ENCODE measurements around the gene C11orf87.

C11orf87 gene

DNA sequence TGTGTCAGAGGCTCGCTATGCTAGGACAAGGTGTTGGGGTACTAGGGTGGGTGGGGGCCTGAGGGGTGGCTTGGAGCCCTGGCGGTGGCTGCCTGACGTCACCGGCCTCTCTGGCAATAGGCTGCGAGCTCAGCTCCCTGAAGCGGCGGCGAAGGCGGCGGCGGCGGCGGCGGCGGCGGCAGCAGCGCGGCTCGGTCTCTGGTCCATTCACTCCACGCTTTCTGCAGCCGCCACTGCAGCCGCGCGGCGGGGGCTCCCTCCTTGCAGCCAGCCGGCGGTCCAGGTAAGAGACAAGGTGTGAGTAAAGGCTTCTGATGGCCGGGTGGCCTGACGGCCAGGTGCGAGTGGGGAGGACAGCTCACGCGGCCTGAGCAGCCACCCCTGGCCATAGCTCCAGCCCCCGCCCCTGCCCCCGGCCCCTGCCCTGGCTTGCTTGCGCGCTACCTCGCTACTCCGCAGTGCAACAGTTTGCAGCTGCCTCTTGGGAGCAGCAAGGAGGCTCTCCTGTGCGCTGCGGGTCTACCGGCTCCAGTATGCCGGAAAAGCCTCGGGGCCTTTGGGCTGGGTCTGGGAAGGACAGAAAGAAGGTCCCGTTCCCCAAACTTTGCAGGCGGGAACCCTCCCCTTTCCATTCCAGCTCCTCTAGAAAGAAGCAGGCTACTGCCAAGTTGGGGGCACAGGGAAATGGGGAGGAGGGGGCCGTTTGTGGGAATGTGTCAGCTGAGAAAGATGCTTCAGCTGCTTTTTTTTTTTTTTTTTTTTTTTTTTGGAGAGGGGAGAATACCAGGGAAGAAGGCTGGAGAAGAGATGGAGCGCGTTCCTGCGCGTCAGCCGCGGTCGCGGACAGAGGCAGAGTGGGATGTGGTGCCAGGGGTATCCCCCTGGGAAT is at the start of gene C11orf87:
C11orf87 (plus strand) TSS at position 210 of the 889 bp plus-strand sequence. CDS start 1,444 bp downstream, outside the sequence.
- no peak for DNase-seq (ENCODE audit: low spot score)

DNA sequence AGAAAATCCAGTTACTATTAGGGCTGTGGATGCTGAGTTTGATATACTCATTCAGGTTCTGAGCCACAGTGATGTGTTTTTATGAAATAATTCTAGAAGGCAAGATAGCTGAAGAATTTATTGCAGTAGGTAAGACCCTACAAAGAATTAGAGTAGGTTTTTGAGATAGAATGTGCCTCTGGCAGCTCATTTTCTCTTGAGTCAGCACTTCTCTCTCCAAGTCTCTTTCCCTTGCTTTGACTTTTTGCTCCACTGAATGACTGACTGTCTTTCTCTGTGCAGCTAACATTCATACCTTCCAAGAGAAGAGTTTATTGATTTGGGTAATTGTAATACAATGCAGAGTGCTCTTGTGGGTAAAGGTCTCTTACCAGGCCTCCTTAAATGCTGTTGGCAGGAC is 48.0 kb upstream of the C11orf87 start:
- DNase-seq (ENCODE audit: low spot score) = no peak

DNA sequence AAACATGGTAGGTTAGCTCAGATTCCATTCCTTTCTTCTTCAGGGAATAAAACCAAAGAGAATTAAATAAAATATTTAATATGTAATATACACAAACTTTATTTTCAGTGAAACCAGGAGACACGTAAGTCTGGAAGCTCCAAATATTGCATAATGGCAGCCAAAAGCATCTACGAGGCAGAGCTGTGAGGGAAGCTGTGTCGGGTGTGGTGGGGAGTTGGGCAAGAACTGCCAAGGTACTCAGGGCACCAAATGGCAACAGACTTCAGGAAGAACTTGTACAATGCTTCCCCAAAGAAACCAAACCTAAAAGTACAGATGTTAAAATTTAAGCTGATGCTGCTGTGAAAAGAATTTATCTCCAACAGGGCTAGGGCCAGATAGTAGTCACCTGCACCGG is 47.5 kb upstream of the C11orf87 start:
- no peak for DNase-seq (ENCODE audit: low spot score)

GRCh38 chr11:109377039-109377742 is 44.8 kb upstream of the C11orf87 start:
- no peak for DNase-seq (ENCODE audit: low spot score)

GRCh38 chr11:109378034-109378433 is 44.0 kb upstream of the C11orf87 start:
- DNase-seq (ENCODE audit: low spot score) = no peak

DNA sequence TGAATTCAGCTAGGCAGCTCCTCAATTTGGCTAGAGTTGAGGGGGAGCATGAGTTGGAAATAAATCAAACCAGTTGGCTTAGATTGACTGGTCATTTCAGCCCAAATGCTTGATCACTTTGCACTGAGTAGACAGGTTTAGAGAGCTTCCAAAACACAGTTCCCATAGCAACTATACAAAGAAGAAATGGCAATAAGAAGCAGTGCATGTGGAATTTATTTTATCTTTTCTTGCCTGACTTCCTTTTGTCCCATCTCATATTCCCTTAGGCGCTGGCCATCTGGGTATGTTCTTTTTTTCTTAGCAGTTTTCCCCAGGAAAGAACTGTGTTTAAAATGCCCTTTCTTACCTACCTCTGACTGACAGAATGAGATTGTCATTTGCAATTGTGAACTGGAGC is 38.7 kb upstream of the C11orf87 start:
- DNase-seq (ENCODE audit: low spot score) = no peak

- DNase-seq (ENCODE audit: low spot score) = no peak
These were observed 37.1 kb upstream of the C11orf87 start for GRCh38 chr11:109384873-109385272.

GRCh38 chr11:109388982-109389381 is 33.0 kb upstream of the C11orf87 start:
- no peak for DNase-seq (ENCODE audit: low spot score)

DNA sequence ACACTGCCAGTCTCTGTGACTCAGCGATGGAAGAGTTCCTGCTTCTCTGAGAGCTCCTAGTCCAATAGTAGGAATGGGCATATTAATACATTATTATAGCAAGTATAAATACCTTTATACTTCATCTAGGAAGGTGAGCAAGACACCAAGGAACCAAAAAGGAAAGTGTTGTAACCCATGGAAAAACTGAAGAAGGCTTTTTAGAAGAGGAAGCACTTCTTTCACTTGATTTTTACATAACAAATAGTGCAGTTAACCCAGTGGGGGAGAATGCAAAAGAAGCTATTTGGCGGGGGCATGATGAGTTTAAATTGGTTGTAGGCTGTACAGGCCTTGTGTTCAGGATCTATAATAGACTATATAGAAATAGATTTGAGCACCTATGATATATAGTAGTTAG is 31.2 kb upstream of the C11orf87 start:
- no peak for DNase-seq (ENCODE audit: low spot score)

DNA sequence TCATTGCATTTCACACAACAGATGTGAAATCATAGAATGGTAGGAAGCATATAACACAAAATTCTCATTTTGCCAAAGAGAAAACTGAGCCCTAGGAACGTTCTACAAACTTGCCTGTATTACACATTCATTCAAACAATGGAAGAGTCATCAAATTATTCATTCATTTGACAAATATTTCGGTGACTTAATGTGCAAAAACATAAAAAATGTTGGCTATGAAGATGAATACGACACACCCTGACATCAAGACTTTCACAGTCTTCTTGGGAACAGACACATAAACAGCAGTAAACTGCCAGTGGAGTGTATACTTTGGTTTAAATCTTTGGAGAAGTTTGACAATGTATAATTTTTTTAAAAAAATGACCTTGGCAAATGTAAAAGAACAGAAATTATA is 20.4 kb upstream of the C11orf87 start:
- DNase-seq (ENCODE audit: low spot score) = no peak

GRCh38 chr11:109405671-109406070 is 16.3 kb upstream of the C11orf87 start:
- no peak for DNase-seq (ENCODE audit: low spot score)

DNA sequence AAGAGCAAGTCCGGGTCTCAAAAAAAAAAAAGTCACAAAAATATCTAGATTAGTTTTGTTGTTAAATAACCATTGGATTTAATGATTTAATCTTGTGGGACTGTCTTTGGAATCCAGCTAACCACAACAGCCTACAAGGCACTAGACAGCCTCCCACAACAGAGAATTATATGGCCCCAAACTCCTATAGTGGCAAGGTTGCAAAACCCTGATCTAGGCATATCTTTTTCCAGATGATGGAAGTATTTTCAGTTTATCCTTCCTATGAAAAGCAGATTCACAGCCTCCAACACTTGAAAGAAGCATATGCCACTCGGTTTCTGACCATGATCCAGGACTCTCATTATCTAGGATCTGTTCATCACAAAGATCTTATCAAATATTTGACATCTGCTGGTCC is 5.4 kb upstream of the C11orf87 start:
- DNase-seq (ENCODE audit: low spot score) = no peak

DNA sequence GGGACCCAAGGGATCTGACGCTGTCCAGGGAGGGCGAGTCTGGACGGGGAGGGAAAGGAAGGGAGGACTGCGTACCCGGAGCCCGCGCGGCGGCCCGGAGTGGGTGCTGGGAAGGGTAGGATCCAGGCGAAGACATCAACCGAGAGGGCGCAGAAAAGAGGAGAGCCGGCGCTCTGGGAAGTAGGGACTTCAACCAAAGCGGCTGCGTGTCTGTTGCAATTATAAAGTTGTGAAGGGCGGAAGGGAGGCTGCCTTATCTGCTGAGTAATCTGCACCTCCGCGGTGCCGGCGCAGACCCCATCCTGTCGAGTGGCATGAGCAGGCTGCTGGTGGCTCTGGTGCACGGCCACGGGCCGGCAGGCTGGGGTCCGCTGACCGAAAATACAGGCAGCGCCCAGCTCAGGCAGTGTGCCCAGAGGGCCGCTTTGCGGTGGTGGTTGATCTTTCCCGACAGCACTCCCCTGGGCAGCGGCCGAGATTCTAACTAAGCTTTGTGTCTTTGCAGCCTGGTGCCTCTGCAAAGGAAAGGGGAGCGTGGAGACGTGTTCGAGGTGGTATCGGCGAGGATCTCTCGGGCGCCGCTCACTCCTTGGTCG is 978 bp downstream of the C11orf87 start:
- DNase-seq (ENCODE audit: low spot score) = no peak

- no peak for DNase-seq (ENCODE audit: low spot score)
These were observed 1.6 kb downstream of the C11orf87 start for GRCh38 chr11:109423466-109424190.

- DNase-seq (ENCODE audit: low spot score) = no peak
These were observed 2.9 kb downstream of the C11orf87 start for GRCh38 chr11:109424901-109425300.

- DNase-seq (ENCODE audit: low spot score) = no peak
These were observed 3.6 kb downstream of the C11orf87 start for GRCh38 chr11:109425554-109425953.

DNA sequence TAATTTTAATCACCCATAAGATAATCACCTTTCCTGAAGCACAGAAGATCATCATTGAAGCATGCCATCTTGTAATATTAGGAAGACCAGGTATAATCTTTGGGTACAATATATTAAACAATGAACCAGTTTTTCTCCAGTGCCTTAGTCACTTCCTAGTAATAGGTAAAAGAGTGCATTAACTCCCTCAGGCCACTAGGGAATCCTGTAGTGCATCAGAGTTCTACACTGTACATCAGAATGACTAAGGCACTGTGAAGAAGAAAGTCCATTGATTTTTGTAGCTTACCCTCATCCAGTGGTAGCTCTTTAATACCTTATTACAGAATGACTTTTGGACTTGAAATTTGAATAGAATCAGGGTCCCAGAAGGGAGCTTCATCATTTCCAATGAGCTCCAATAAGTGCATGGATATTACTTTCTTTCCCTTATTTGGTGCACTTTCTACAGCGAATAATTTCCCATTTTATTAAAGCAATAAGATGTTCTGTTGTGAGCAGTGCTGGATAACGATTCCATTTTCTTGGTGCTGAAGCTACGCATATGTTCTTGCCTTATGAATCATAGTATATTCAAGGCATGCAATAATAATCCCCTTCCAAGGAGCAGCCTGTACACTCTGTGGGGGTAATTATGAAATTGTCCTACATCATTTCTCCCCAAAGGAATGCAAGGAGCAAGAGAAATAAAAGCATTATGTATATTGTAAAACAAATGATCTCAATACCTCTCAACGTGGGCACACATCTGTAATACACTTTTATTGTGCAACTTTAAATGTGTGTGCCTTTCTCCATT is 4.7 kb downstream of the C11orf87 start:
- DNase-seq (ENCODE audit: low spot score) = no peak

GRCh38 chr11:109432105-109432504 is 10.1 kb downstream of the C11orf87 start:
- no peak for DNase-seq (ENCODE audit: low spot score)

DNA sequence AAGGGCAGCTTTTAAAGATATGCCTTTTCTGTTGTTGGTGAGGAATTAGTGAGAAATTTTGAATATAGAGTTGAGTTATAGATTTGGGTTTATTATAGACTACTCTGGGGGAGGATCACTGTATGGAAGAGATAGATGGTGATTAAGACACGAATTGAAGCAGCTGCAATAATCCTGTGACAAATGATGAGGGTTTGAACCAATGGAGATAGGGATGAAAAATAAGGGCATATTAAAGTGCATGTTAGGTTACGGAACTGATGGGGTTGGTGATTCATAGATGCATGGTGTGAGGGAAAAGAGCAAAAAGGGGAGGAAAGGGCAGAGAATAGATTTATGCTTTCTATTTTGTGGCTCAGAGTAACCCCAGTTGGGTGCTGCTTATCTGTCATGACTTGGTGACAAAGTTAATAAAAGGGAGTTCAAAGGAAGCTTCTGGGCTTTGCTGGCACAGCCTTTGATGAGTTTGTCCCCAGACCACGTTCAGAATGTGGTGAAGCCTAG is 11.8 kb downstream of the C11orf87 start:
- DNase-seq (ENCODE audit: low spot score) = no peak

GRCh38 chr11:109435121-109435742 is 13.2 kb downstream of the C11orf87 start:
- DNase-seq (ENCODE audit: low spot score) = no peak

DNA sequence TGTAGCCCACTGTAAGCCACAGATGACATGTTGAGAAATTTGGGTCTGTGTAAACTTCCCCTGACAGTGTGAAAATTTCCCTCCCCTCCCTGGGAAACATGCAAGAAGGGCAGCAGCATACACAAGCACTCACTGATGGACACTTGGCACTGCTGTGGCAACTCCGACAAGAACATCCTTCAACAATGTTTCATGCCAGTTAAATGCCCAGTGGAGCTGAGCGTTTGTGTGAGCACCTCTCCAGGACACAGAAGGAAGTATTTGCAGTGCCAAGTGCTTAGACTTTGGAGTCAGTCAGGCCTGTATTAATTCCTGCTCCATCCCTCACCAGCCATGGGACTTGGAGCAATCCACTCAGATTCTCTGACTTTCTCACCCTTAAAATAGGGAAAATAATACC is 17.7 kb downstream of the C11orf87 start:
- no peak for DNase-seq (ENCODE audit: low spot score)

All from CD4-positive, alpha-beta T cell treated with Interleukin-2 at 100 ng/mL for 4 hours (primary cell).